A549 treated with DMSO at 1 μM for 4 hours (cell line): ENCODE data around the gene SYPL2. TPM values are rescaled to one million over a fixed set of nuclear protein-coding genes. Genes with fewer than 3 reads are reported as not detected.

Experiments used
- total RNA-seq: library from RNA; stranded (reverse); fragments of 200-300 nt; extraction: Qiagen RNA extraction; gene quantifications from 5 replicates; pipeline ENCODE4 v1.2.3, GENCODE V29; 2022; ENCODE audit warnings: low read depth

The SYPL2 gene
- total RNA-seq = 0.10 to 0.19 TPM (median 0.15 TPM) in 5 replicates

DNA sequence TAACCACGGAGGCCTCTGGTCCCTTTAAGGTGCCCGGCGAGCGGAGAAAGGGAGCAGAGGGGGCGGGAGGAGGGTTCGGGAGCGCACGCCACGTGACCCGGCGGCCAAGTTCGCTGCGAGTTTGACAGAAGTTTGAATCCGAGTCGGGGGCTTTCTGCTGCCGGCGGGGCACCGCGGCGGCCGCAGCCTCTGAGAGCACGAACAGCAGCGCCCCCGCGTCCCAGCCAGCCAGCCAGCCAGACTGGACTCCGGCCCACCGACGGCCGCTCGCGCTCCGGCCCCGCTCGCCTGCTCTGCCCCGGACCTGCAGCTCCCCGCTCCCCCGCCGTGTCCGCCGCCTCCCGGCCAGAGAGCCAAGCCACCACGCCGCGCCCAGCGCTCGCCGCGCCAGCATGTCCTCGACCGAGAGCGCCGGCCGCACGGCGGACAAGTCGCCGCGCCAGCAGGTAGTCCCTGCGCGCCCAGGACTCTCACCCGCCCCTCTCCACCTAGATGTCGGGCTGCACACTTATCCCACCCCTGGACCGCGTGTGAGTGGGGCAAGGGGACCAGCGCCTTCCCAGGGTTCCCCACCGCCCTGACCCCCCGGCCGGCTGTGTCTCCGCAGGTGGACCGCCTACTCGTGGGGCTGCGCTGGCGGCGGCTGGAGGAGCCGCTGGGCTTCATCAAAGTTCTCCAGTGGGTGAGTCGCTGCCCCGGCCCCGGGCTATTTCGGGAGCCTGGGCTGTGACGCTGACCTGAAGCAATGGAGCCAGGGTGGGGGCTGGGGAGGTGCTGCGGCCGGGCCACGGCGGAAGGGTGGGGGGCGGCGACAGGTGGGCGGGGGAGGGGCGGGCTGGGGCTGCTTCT is at the start of gene SYPL2:
Gene SYPL2 (plus strand): TSS at position 95 of the 849 bp plus-strand sequence. CDS start 298 bp downstream, at position 393.

GRCh38 chr1:109426281-109427170 is 39.8 kb upstream of the SYPL2 start, which contains the start of gene PSMA5:
Gene PSMA5, minus strand, starts transcription at chr1:109426448. Its CDS starts 118 bp downstream, at chr1:109426330.

GRCh38 chr1:109483672-109484518 is 17.5 kb downstream of the SYPL2 start, which contains the start of gene ATXN7L2:
Gene ATXN7L2, plus strand, starts transcription at chr1:109483905. Its CDS starts 49 bp downstream, at chr1:109483954.

GRCh38 chr1:109493805-109494539 is 27.6 kb downstream of the SYPL2 start, which contains the start of gene CYB561D1:
Gene CYB561D1, plus strand, starts transcription at chr1:109494094. Its CDS starts 46 bp downstream, at chr1:109494140.

DNA sequence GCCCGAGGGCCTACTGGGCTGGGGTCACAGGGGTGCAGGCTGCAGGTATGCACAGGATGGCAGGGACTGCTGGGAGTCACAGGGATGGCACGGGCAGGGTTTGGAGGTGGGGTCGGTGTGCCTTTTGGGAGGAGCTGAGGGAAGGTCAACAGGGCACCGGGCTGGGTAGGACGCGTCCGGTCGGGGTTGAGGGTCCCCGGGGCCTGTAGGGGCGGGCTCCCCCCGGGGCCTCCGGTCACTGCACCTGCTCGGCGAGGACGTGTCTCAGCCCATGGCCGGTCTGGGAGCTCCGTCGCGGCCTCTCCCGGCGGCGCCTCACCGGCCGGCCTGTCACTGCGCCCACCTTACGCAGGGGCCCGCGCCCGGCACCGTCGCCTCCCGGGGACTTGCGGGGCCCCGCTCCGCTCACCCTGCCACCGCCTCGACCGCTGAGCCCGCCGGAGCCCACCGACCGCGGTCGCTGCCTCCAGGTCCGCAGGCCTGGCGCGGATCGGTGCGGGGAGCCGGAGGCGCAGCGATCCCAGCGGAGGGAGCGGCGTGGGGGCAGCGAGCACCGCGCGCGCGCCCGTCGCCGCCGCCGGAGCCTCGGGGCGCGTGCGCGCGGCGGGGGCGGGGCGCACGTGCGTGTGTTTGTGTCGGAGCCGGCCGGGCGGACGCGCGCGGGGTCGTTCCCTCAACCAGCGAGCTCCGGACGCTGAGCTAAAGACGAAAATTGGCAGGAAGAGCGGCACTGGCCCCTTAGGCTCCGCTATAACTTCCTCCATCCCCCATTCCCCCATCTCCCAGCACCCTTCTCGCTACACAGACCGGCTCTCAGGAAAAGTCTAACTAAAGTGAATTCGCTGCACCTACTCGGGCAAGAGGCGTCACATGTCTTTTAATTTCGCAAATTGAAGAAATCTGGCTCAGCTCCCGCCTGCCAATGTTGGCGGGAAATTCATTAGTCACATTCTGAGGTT is 43.1 kb downstream of the SYPL2 start, which contains the start of gene AMIGO1:
Gene AMIGO1 (minus strand): TSS at position 552 of the 959 bp plus-strand sequence. CDS start 815 bp downstream, outside the sequence.

Other genes with a start within 250 kb of the SYPL2 start
- 4.6 to 6.2 TPM (median 5.8 TPM) in 5 replicates for gene CELSR2, start 217.0 kb upstream of the SYPL2 start, total RNA-seq
- 18.6 to 25.2 TPM (median 24.6 TPM) in 5 replicates for gene PSRC1, start 183.4 kb upstream of the SYPL2 start, total RNA-seq
- gene MYBPHL, start 159.5 kb upstream of the SYPL2 start, total RNA-seq = not detected in 5 replicates
- gene SORT1, start 68.6 kb upstream of the SYPL2 start, total RNA-seq = 3.7 to 4.7 TPM (median 4.4 TPM) in 5 replicates
- 104 to 114 TPM (median 113 TPM) in 5 replicates for gene PSMA5, start 40.1 kb upstream of the SYPL2 start, total RNA-seq
- gene ATXN7L2, start 17.4 kb downstream of the SYPL2 start, total RNA-seq = 2.0 to 3.8 TPM (median 2.8 TPM) in 5 replicates
- gene CYB561D1, start 27.5 kb downstream of the SYPL2 start, total RNA-seq = 4.5 to 5.2 TPM (median 4.8 TPM) in 5 replicates
- 1.0 to 1.5 TPM (median 1.2 TPM) in 5 replicates for gene AMIGO1, start 43.2 kb downstream of the SYPL2 start, total RNA-seq
- not detected in 5 replicates for gene GPR61, start 73.3 kb downstream of the SYPL2 start, total RNA-seq
- gene GNAI3, start 82.1 kb downstream of the SYPL2 start, total RNA-seq = 4.7 to 5.9 TPM (median 5.4 TPM) in 5 replicates
- 0.13 to 0.20 TPM (median 0.18 TPM) in 3 of 5 replicates, not detected in the others for gene GNAT2, start 153.1 kb downstream of the SYPL2 start, total RNA-seq
- 28.3 to 31.7 TPM (median 30.6 TPM) in 5 replicates for gene AMPD2, start 153.3 kb downstream of the SYPL2 start, total RNA-seq
- 8.5 to 10.7 TPM (median 9.6 TPM) in 5 replicates for gene GSTM4, start 189.6 kb downstream of the SYPL2 start, total RNA-seq
- gene GSTM2, start 201.5 kb downstream of the SYPL2 start, total RNA-seq = 3.2 to 5.2 TPM (median 4.0 TPM) in 5 replicates
- gene GSTM1, start 221.3 kb downstream of the SYPL2 start, total RNA-seq = not detected in 5 replicates
- not detected in 5 replicates for gene GSTM5, start 245.7 kb downstream of the SYPL2 start, total RNA-seq